SU-DHL-6 (cell line): ENCODE measurements around the gene HTR2C.
"Not testable (repeated sequence)": the region's sequence is repeated elsewhere in the genome, so short reads cannot be mapped to it uniquely, and the experiment has no call there.

Source experiments
- H2AFZ ChIP-seq: fragments of 200-600 bp; sonication (generic); 2 replicates; pipeline ENCODE4 v1.6.1; 2014; ENCODE audit warnings: low read depth, mild to moderate bottlenecking, moderate library complexity, mixed read lengths, antibody characterized with exemption, low read length; ENCODE audit not compliant: severe bottlenecking
- H3F3A ChIP-seq: fragments of 200-600 bp; shearing (Covaris generic); 2 replicates; pipeline ENCODE4 v1.6.0; 2016; ENCODE audit warnings: antibody characterized with exemption, mild to moderate bottlenecking; ENCODE audit not compliant: insufficient read depth
- H3K27ac ChIP-seq: fragments of 200-600 bp; sonication (generic); 2 replicates; pipeline ENCODE4 v1.5.1; 2016; ENCODE audit warnings: low read depth, mild to moderate bottlenecking, low read length, moderate library complexity, mixed read lengths
- H3K27me3 ChIP-seq: fragments of 200-600 bp; sonication (generic), shearing (Covaris generic); 2 replicates; pipeline ENCODE4 v1.6.0; 2014; ENCODE audit warnings: mild to moderate bottlenecking, low read length
- H3K36me3 ChIP-seq: fragments of 200-600 bp; sonication (generic); 2 replicates; pipeline ENCODE4 v1.6.1; 2014; ENCODE audit warnings: mild to moderate bottlenecking, low read length, mixed read lengths
- H3K4me2 ChIP-seq: fragments of 300-600, 200-600 bp; shearing (Covaris generic), sonication (generic); 2 replicates; pipeline ENCODE4 v1.6.0; 2014; ENCODE audit warnings: low read length, low read depth, mild to moderate bottlenecking; ENCODE audit not compliant: poor library complexity, severe bottlenecking
- H3K4me3 ChIP-seq: fragments of 200-600 bp; sonication (generic); 2 replicates; pipeline ENCODE4 v1.5.1; 2014; ENCODE audit warnings: antibody characterized with exemption, low read length, mild to moderate bottlenecking, mixed read lengths; ENCODE audit not compliant: insufficient read depth, poor library complexity, severe bottlenecking
- H3K79me2 ChIP-seq: fragments of 200-600 bp; sonication (generic); 2 replicates; pipeline ENCODE4 v1.6.1; 2014; ENCODE audit warnings: mild to moderate bottlenecking, low read length, moderate library complexity; ENCODE audit not compliant: insufficient read depth
- H3K9ac ChIP-seq: fragments of 200-600 bp; sonication (generic); 2 replicates; pipeline ENCODE4 v1.7.0; 2014; ENCODE audit warnings: mild to moderate bottlenecking, low read length
- H3K9me2 ChIP-seq: fragments of 200-600 bp; sonication (generic); replicated peaks from 2 replicates; pipeline ENCODE4 v1.6.1; 2014; ENCODE audit warnings: low read length; ENCODE audit not compliant: insufficient read depth
- H3K9me3 ChIP-seq: fragments of 200-600 bp; sonication (generic); 2 replicates; pipeline ENCODE4 v1.6.1; 2014; ENCODE audit warnings: low read length, mixed read lengths; ENCODE audit not compliant: insufficient read depth
- H4K20me1 ChIP-seq: fragments of 200-600 bp; sonication (generic); 2 replicates; pipeline ENCODE4 v1.6.1; 2014; ENCODE audit warnings: low read depth, mild to moderate bottlenecking, antibody characterized with exemption, low read length, moderate library complexity, mixed read lengths
- EZH2phosphoT487 ChIP-seq: fragments of 200-600 bp; sonication (generic), shearing (Covaris generic); conservative IDR thresholded peaks from 2 replicates; pipeline ENCODE4 v1.6.1; 2018; ENCODE audit warnings: mild to moderate bottlenecking, antibody characterized with exemption, low read length, moderate library complexity, mixed read lengths
- TF ChIP-seq, protein P1 (sequence below): fragments of 200-600 bp; sonication (generic); IDR thresholded peaks from one replicate; pipeline ENCODE4 v1.5.1; 2017; ENCODE audit warnings: antibody characterized with exemption, mild to moderate bottlenecking, low read length, moderate library complexity; ENCODE audit not compliant: insufficient read depth, poor library complexity, severe bottlenecking

The HTR2C gene

DNA sequence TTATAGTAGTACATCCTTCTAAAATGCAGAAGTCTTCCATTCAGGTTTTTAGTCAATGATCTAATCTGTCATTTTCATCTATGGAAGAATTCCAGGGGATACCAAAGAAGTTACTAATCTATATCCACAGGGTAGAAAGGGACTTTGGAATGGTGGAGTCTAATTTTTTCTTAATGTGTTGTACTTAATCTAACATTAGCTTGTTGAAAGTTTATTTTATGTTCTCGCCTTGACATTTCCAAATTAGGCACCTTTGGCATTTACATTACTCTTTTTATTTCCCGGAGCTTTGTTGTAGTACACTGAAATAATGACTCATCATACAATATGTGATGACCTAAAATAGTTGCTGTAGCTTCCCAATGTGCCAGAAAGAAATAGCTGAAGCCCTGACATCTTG, 91.5 kb downstream of the HTR2C start:
- Histone ChIP-seq H3K27me3 (no peaks in the 10 kb centered on the region), H3K9me3 (no peaks in the 10 kb centered on the region), H2AFZ (no peak overlapping the region), H3K36me3 (no peaks in the 10 kb centered on the region), H3F3A (no peaks in the 10 kb centered on the region), H4K20me1 (no peaks in the 10 kb centered on the region), H3K4me3 (no peak overlapping the region), H3K79me2 (no peaks in the 10 kb centered on the region), H3K9me2 (no peaks in the 10 kb centered on the region), H3K4me2 (no peak overlapping the region), H3K27ac (no peak overlapping the region), H3K9ac (no peak overlapping the region)
- TF ChIP-seq, protein P1, sequence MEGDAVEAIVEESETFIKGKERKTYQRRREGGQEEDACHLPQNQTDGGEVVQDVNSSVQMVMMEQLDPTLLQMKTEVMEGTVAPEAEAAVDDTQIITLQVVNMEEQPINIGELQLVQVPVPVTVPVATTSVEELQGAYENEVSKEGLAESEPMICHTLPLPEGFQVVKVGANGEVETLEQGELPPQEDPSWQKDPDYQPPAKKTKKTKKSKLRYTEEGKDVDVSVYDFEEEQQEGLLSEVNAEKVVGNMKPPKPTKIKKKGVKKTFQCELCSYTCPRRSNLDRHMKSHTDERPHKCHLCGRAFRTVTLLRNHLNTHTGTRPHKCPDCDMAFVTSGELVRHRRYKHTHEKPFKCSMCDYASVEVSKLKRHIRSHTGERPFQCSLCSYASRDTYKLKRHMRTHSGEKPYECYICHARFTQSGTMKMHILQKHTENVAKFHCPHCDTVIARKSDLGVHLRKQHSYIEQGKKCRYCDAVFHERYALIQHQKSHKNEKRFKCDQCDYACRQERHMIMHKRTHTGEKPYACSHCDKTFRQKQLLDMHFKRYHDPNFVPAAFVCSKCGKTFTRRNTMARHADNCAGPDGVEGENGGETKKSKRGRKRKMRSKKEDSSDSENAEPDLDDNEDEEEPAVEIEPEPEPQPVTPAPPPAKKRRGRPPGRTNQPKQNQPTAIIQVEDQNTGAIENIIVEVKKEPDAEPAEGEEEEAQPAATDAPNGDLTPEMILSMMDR, result no peak
- TF ChIP-seq EZH2phosphoT487, result no peak

DNA sequence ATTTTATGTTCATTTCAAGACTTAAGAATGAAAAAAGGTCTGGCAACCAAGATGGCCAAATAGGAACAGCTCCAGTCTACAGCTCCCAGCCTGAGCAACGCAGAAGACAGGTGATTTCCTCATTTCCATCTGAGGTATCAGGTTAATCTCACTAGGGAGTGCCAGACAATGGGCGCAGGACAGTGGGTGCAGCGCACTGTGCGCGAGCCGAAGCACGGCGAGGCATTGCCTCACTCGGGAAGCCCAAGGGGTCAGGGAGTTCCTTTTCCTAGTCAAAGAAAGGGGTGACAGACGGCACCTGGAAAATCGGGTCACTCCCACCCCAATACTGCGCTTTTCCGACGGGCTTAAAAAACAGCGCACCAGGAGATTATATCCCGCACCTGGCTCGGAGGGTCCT, 116.6 kb downstream of the HTR2C start:
- H3K79me2 ChIP-seq, H2AFZ ChIP-seq, H3K9me2 ChIP-seq, H3K4me2 ChIP-seq, H3K27me3 ChIP-seq, H4K20me1 ChIP-seq, H3K9me3 ChIP-seq, H3K36me3 ChIP-seq, H3F3A ChIP-seq, H3K9ac ChIP-seq, H3K4me3 ChIP-seq, H3K27ac ChIP-seq: not testable (repeated sequence)

DNA sequence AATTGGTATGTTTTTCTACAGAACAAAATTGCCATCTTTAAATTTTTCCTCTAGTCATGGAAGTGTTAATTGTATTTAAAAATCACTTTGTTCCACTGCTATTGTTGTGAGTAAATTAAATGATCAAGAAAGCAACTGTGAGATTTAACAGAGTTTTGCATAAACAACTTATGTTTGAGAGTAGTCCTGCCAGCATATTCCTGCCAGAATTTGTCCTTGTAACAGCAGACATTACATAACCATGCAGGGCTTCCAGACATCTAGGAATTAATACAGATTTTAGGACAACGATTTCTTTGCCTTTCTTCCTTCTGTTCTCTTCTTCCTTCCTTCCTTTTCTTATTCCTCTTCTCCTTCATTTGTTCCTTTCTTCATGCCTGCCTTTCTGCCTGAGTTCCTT, 125.5 kb downstream of the HTR2C start:
- no peaks in the 10 kb centered on the region for H3K27me3 ChIP-seq
- no peak for TF ChIP-seq EZH2phosphoT487
- TF ChIP-seq, protein P1, result no peak
- H3K27ac ChIP-seq, result no peak overlapping the region
- no peak overlapping the region for H2AFZ ChIP-seq
- no peaks in the 10 kb centered on the region for H4K20me1 ChIP-seq
- no peaks in the 10 kb centered on the region for H3K79me2 ChIP-seq
- no peak overlapping the region for H3K9ac ChIP-seq
- H3K9me3 ChIP-seq, result no peaks in the 10 kb centered on the region
- H3K36me3 ChIP-seq, result no peaks in the 10 kb centered on the region
- H3F3A ChIP-seq, result no peaks in the 10 kb centered on the region
- no peaks in the 10 kb centered on the region for H3K9me2 ChIP-seq
- H3K4me3 ChIP-seq, result no peak overlapping the region
- H3K4me2 ChIP-seq, result no peak overlapping the region

DNA sequence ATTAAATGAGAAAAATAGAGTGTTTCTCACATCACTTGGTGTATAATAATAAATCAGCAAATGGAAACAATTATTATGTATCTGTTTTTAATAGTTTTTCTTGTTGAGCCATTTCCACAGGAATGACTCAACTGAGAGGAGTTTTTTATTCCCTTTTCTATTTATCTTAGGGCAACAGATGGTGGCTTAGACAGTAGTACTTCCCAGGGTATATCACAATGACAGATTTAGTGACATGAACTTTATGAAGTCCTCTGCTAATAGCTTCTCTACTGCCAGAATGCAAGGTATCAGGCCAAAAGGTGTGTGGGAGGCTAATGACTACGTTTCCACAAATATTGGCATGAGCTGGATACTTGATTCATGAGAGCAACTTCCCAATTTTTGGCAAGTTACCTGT, 126.7 kb downstream of the HTR2C start:
- no peak overlapping the region for H2AFZ ChIP-seq
- TF ChIP-seq, protein P1, result no peak
- no peak for TF ChIP-seq EZH2phosphoT487
- no peaks in the 10 kb centered on the region for H3F3A ChIP-seq
- no peaks in the 10 kb centered on the region for H3K9me2 ChIP-seq
- no peak overlapping the region for H3K9ac ChIP-seq
- H3K9me3 ChIP-seq, result no peaks in the 10 kb centered on the region
- no peaks in the 10 kb centered on the region for H3K36me3 ChIP-seq
- H3K79me2 ChIP-seq, result no peaks in the 10 kb centered on the region
- no peaks in the 10 kb centered on the region for H4K20me1 ChIP-seq
- no peaks in the 10 kb centered on the region for H3K27me3 ChIP-seq
- no peak overlapping the region for H3K4me3 ChIP-seq
- no peak overlapping the region for H3K27ac ChIP-seq
- no peak overlapping the region for H3K4me2 ChIP-seq
